GM18868 (cell line): ENCODE measurements around the gene TLDC2.
"Not testable (repeated sequence)": the region's sequence is repeated elsewhere in the genome, so short reads cannot be mapped to it uniquely, and the experiment has no call there.

ENCODE experiments used
- ATAC-seq: cut with Tn5 transposase; IDR thresholded peaks from one replicate; pipeline ENCODE4 v1.9.1; 2021; ENCODE audit warnings: mild to moderate bottlenecking, moderate library complexity; ENCODE audit not compliant: unreplicated experiment

The TLDC2 gene

GRCh38 chr20:36875702-36876472 lies at the start of gene TLDC2:
TLDC2 (plus strand) TSS chr20:36876138; CDS start chr20:36876175, 37 bp downstream.
- no peak for ATAC-seq

- ATAC-seq: no peak
Measured at GRCh38 chr20:36826554-36827244, 49.2 kb upstream of the TLDC2 start.

GRCh38 chr20:36827541-36828279 lies 48.2 kb upstream of the TLDC2 start:
- ATAC-seq: peak; percentile 78

GRCh38 chr20:36830791-36831691 lies 44.9 kb upstream of the TLDC2 start:
- ATAC-seq: no peak

- no peak for ATAC-seq
Measured at GRCh38 chr20:36832791-36833190, 43.1 kb upstream of the TLDC2 start.

- no peak for ATAC-seq
Measured at GRCh38 chr20:36833275-36834020, 42.5 kb upstream of the TLDC2 start.

GRCh38 chr20:36835025-36835424 lies 40.9 kb upstream of the TLDC2 start:
- no peak for ATAC-seq

- peak; percentile 88 for ATAC-seq
Measured at GRCh38 chr20:36835453-36836198, 40.3 kb upstream of the TLDC2 start.

GRCh38 chr20:36836591-36837269 lies 39.2 kb upstream of the TLDC2 start:
- no peak for ATAC-seq

- ATAC-seq: not testable (repeated sequence)
Measured at GRCh38 chr20:36838376-36838775, 37.6 kb upstream of the TLDC2 start.

GRCh38 chr20:36839150-36839549 lies 36.8 kb upstream of the TLDC2 start:
- ATAC-seq: no peak

- ATAC-seq: not testable (repeated sequence)
Measured at GRCh38 chr20:36841030-36841429, 34.9 kb upstream of the TLDC2 start.

- ATAC-seq: no peak
Measured at GRCh38 chr20:36845288-36845971, 30.5 kb upstream of the TLDC2 start.

- no peak for ATAC-seq
Measured at GRCh38 chr20:36847009-36847709, 28.8 kb upstream of the TLDC2 start.

- ATAC-seq: no peak
Measured at GRCh38 chr20:36847710-36848040, 28.3 kb upstream of the TLDC2 start.

GRCh38 chr20:36848078-36848660 lies 27.8 kb upstream of the TLDC2 start:
- no peak for ATAC-seq

- ATAC-seq: no peak
Measured at GRCh38 chr20:36848677-36849076, 27.3 kb upstream of the TLDC2 start.
